Ectodermal cell (in vitro differentiated cells): ENCODE results near the gene MYH15.

Source experiments
- H3K27ac ChIP-seq: 2 replicates; pipeline ENCODE4 v1.7.0; 2013; ENCODE audit warnings: mild to moderate bottlenecking, low read depth, low read length; ENCODE audit not compliant: insufficient read depth, poor library complexity, severe bottlenecking
- H3K27me3 ChIP-seq: 2 replicates; pipeline ENCODE4 v1.7.0; 2013; ENCODE audit warnings: mild to moderate bottlenecking, low read length; ENCODE audit not compliant: insufficient read depth, control insufficient read depth, poor library complexity, severe bottlenecking
- H3K36me3 ChIP-seq: one replicate; pipeline ENCODE4 v1.7.0; 2013; ENCODE audit warnings: low read length; ENCODE audit not compliant: control insufficient read depth, insufficient read depth
- H3K4me1 ChIP-seq: one replicate; pipeline ENCODE4 v1.7.0; 2013; ENCODE audit warnings: low read length; ENCODE audit not compliant: control insufficient read depth, insufficient read depth
- H3K4me3 ChIP-seq: 2 replicates; pipeline ENCODE4 v1.7.0; 2013; ENCODE audit warnings: low read depth, low read length, control low read depth; ENCODE audit not compliant: insufficient read depth
- H3K9me3 ChIP-seq: 2 replicates; pipeline ENCODE4 v1.7.0; 2013; ENCODE audit warnings: mild to moderate bottlenecking, low read length, moderate library complexity; ENCODE audit not compliant: control insufficient read depth
- WGBS, 2 experiments: methylation state at CpG; one replicate each; pipeline ENCODE4 v1.1.7; 2013; ENCODE audit warnings: missing lambda C conversion rate in 2 of 2; 5-methylcytosine and 5-hydroxymethylcytosine counted together

Gene MYH15

GRCh38 chr3:108398510-108398909 is 111.9 kb downstream of the MYH15 start:
- Histone ChIP-seq H3K27ac (no peak overlapping the region), H3K4me1 (no peaks in the 10 kb centered on the region), H3K27me3 (no peaks in the 10 kb centered on the region), H3K36me3 (no peaks in the 10 kb centered on the region), H3K4me3 (no peak overlapping the region), H3K9me3 (no peaks in the 10 kb centered on the region)
- 95 to 98% methylated on average over 6 of the region's 6 CpGs for WGBS, 2 experiments

- 89 to 93% methylated on average over 1 of the region's 1 CpG for WGBS, 2 experiments
- Histone ChIP-seq H3K27me3 (no peaks in the 10 kb centered on the region), H3K9me3 (no peaks in the 10 kb centered on the region), H3K4me3 (no peak overlapping the region), H3K27ac (no peak overlapping the region), H3K4me1 (no peaks in the 10 kb centered on the region), H3K36me3 (no peaks in the 10 kb centered on the region)
Measured at GRCh38 chr3:108396336-108396735, 114.1 kb downstream of the MYH15 start.

- no peaks in the 10 kb centered on the region for H3K9me3 ChIP-seq
- whole genome bisulfite sequencing, 2 experiments, result 95 to 100% methylated on average over 1 to 3 of the region's 3 CpGs
- H3K27ac ChIP-seq, result no peak overlapping the region
- no peaks in the 10 kb centered on the region for H3K4me1 ChIP-seq
- no peaks in the 10 kb centered on the region for H3K27me3 ChIP-seq
- no peak overlapping the region for H3K4me3 ChIP-seq
- H3K36me3 ChIP-seq, result no peaks in the 10 kb centered on the region
Measured at GRCh38 chr3:108394563-108394962, 115.8 kb downstream of the MYH15 start.

GRCh38 chr3:108394016-108394415 is 116.4 kb downstream of the MYH15 start:
- Histone ChIP-seq H3K4me1 (no peaks in the 10 kb centered on the region), H3K4me3 (no peak overlapping the region), H3K36me3 (no peaks in the 10 kb centered on the region), H3K27me3 (no peaks in the 10 kb centered on the region), H3K9me3 (no peaks in the 10 kb centered on the region), H3K27ac (no peak overlapping the region)
- WGBS, 2 experiments, result 91 to 97% methylated on average over 2 of the region's 2 CpGs

- 75 to 79% methylated on average over 2 of the region's 3 CpGs for WGBS, 2 experiments
- H3K27me3 ChIP-seq, result no peaks in the 10 kb centered on the region
- no peaks in the 10 kb centered on the region for H3K4me1 ChIP-seq
- H3K4me3 ChIP-seq, result no peak overlapping the region
- H3K27ac ChIP-seq, result no peak overlapping the region
- no peaks in the 10 kb centered on the region for H3K36me3 ChIP-seq
- no peaks in the 10 kb centered on the region for H3K9me3 ChIP-seq
Measured at GRCh38 chr3:108393128-108393900, 117.1 kb downstream of the MYH15 start.

GRCh38 chr3:108391917-108392593 is 118.3 kb downstream of the MYH15 start:
- whole genome bisulfite sequencing, 2 experiments, result 91 to 94% methylated on average over 2 of the region's 3 CpGs
- Histone ChIP-seq H3K27ac (no peak overlapping the region), H3K27me3 (no peaks in the 10 kb centered on the region), H3K4me1 (no peaks in the 10 kb centered on the region), H3K9me3 (no peaks in the 10 kb centered on the region), H3K4me3 (no peak overlapping the region), H3K36me3 (no peaks in the 10 kb centered on the region)

- Histone ChIP-seq H3K4me3 (no peak overlapping the region), H3K36me3 (no peaks in the 10 kb centered on the region), H3K27ac (no peak overlapping the region), H3K27me3 (no peaks in the 10 kb centered on the region), H3K4me1 (no peaks in the 10 kb centered on the region), H3K9me3 (no peaks in the 10 kb centered on the region)
- 60 to 89% methylated on average over 1 of the region's 1 CpG for WGBS, 2 experiments
Measured at GRCh38 chr3:108389372-108389771, 121.0 kb downstream of the MYH15 start.

GRCh38 chr3:108388136-108389132 is 122.0 kb downstream of the MYH15 start:
- H3K4me3 ChIP-seq, result no peak overlapping the region
- H3K27ac ChIP-seq, result no peak overlapping the region
- H3K36me3 ChIP-seq, result no peaks in the 10 kb centered on the region
- H3K4me1 ChIP-seq, result no peaks in the 10 kb centered on the region
- H3K27me3 ChIP-seq, result no peaks in the 10 kb centered on the region
- H3K9me3 ChIP-seq, result no peaks in the 10 kb centered on the region
- 88 to 89% methylated on average over 12 of the region's 12 CpGs for WGBS, 2 experiments

- no peak overlapping the region for H3K27ac ChIP-seq
- H3K36me3 ChIP-seq, result no peaks in the 10 kb centered on the region
- no peaks in the 10 kb centered on the region for H3K27me3 ChIP-seq
- peaks cover 1% of the 10 kb centered on the region for H3K4me1 ChIP-seq
- WGBS, 2 experiments, result 92 to 100% methylated on average over 1 of the region's 1 CpG
- H3K4me3 ChIP-seq, result no peak overlapping the region
- H3K9me3 ChIP-seq, result no peaks in the 10 kb centered on the region
Measured at GRCh38 chr3:108387063-108387462, 123.3 kb downstream of the MYH15 start.

- H3K27ac ChIP-seq, result no peak overlapping the region
- no peaks in the 10 kb centered on the region for H3K27me3 ChIP-seq
- H3K4me3 ChIP-seq, result no peak overlapping the region
- no peaks in the 10 kb centered on the region for H3K36me3 ChIP-seq
- H3K4me1 ChIP-seq, result peaks cover 7% of the 10 kb centered on the region
- H3K9me3 ChIP-seq, result no peaks in the 10 kb centered on the region
Measured at GRCh38 chr3:108383306-108383705, 127.1 kb downstream of the MYH15 start.
